ENCODE results near the gene HECTD3. TPM values are rescaled to one million over a fixed set of nuclear protein-coding genes. Genes with fewer than 3 reads are reported as not detected.

Gene HECTD3
- polyA plus RNA-seq, 1 donor from 2014 or later, result 9.7 TPM

- no peaks in the 10 kb centered on the region for H3F3A ChIP-seq (ENCODE audit: insufficient read depth, low read length, poor library complexity, severe bottlenecking)
- no peaks in the 10 kb centered on the region for H3K79me2 ChIP-seq (replicated peaks; ENCODE audit: insufficient read depth, low read length)
- TF ChIP-seq REST (IDR thresholded peaks at IDR 0.05; ENCODE audit: borderline replicate concordance) (no peak), TAF1 (IDR thresholded peaks at IDR 0.05; ENCODE audit: low read depth) (no peak), EP300 (conservative IDR thresholded peaks at IDR 0.05; ENCODE audit: poor library complexity, severe bottlenecking) (no peak), MXI1 (conservative IDR thresholded peaks at IDR 0.05; ENCODE audit: poor library complexity, severe bottlenecking) (no peak), POLR2AphosphoS5 (IDR thresholded peaks at IDR 0.05) (no peak), EZH2 (IDR thresholded peaks at IDR 0.05; ENCODE audit: borderline replicate concordance, insufficient read depth, low read length, poor library complexity, severe bottlenecking) (no peak), CTCF (IDR thresholded peaks at IDR 0.05; ENCODE audit: poor library complexity, severe bottlenecking) (no peak), SMC3 (conservative IDR thresholded peaks at IDR 0.05; ENCODE audit: poor library complexity) (no peak), RAD21 (conservative IDR thresholded peaks at IDR 0.05) (no peak)
- no peak overlapping the region for H2AFZ ChIP-seq (ENCODE audit: low read depth, low read length)
- no peak overlapping the region for H3K4me2 ChIP-seq (ENCODE audit: low read length)
- H3K9me2 ChIP-seq (ENCODE audit: insufficient read depth, low read length), result no peaks in the 10 kb centered on the region
- H3K4me3 ChIP-seq (ENCODE audit: low read length), result no peak overlapping the region
- H3K9me3 ChIP-seq (ENCODE audit: low read length), result no peaks in the 10 kb centered on the region
- no peak overlapping the region for H3K9ac ChIP-seq (ENCODE audit: low read length)
- H3K27ac ChIP-seq (ENCODE audit: low read length), result no peak overlapping the region
- no peaks in the 10 kb centered on the region for H4K20me1 ChIP-seq (ENCODE audit: insufficient read depth)
- H3K27me3 ChIP-seq (ENCODE audit: insufficient read depth, low read depth, low read length), result no peaks in the 10 kb centered on the region
- H3K36me3 ChIP-seq (ENCODE audit: insufficient read depth, low read length), result peaks cover 4% of the 10 kb centered on the region
Measured at GRCh38 chr1:45026446-45026845, 15.3 kb upstream of the HECTD3 start.

- Histone ChIP-seq H4K20me1 (ENCODE audit: insufficient read depth) (no peaks in the 10 kb centered on the region), H2AFZ (ENCODE audit: low read depth, low read length) (no peak overlapping the region), H3K9ac (ENCODE audit: low read length) (no peak overlapping the region), H3K79me2 (replicated peaks; ENCODE audit: insufficient read depth, low read length) (no peaks in the 10 kb centered on the region), H3K4me3 (ENCODE audit: low read length) (no peak overlapping the region), H3K4me2 (ENCODE audit: low read length) (no peak overlapping the region), H3K27me3 (ENCODE audit: insufficient read depth, low read depth, low read length) (no peaks in the 10 kb centered on the region), H3F3A (ENCODE audit: insufficient read depth, low read length, poor library complexity, severe bottlenecking) (no peaks in the 10 kb centered on the region), H3K27ac (ENCODE audit: low read length) (no peak overlapping the region), H3K9me3 (ENCODE audit: low read length) (no peaks in the 10 kb centered on the region), H3K36me3 (ENCODE audit: insufficient read depth, low read length) (no peaks in the 10 kb centered on the region), H3K9me2 (ENCODE audit: insufficient read depth, low read length) (no peaks in the 10 kb centered on the region)
- TF ChIP-seq MXI1 (conservative IDR thresholded peaks at IDR 0.05; ENCODE audit: poor library complexity, severe bottlenecking) (no peak), REST (IDR thresholded peaks at IDR 0.05; ENCODE audit: borderline replicate concordance) (no peak), CTCF (IDR thresholded peaks at IDR 0.05; ENCODE audit: poor library complexity, severe bottlenecking) (no peak), POLR2AphosphoS5 (IDR thresholded peaks at IDR 0.05) (no peak), EP300 (conservative IDR thresholded peaks at IDR 0.05; ENCODE audit: poor library complexity, severe bottlenecking) (no peak), EZH2 (IDR thresholded peaks at IDR 0.05; ENCODE audit: borderline replicate concordance, insufficient read depth, low read length, poor library complexity, severe bottlenecking) (no peak), TAF1 (IDR thresholded peaks at IDR 0.05; ENCODE audit: low read depth) (no peak), SMC3 (conservative IDR thresholded peaks at IDR 0.05; ENCODE audit: poor library complexity) (no peak), RAD21 (conservative IDR thresholded peaks at IDR 0.05) (no peak)
Measured at GRCh38 chr1:45023663-45024062, 12.5 kb upstream of the HECTD3 start.
